Activated CD4-positive, CD25-positive, alpha-beta regulatory T cell treated with anti-CD3 and anti-CD28 coated beads, Interleukin-2, amount 50 U/mL, for 72 hours (primary cell): Measurements from ENCODE around the gene UBE4B.
"Not testable (repeated sequence)": the region's sequence is repeated elsewhere in the genome, so short reads cannot be mapped to it uniquely, and the experiment has no call there.

Experiments
- DNase-seq: peaks from one replicate; pipeline ENCODE4 v3.0.0; 2021

UBE4B gene

GRCh38 chr1:10213186-10213705 is 180.5 kb downstream of the UBE4B start:
- no peak for DNase-seq

DNA sequence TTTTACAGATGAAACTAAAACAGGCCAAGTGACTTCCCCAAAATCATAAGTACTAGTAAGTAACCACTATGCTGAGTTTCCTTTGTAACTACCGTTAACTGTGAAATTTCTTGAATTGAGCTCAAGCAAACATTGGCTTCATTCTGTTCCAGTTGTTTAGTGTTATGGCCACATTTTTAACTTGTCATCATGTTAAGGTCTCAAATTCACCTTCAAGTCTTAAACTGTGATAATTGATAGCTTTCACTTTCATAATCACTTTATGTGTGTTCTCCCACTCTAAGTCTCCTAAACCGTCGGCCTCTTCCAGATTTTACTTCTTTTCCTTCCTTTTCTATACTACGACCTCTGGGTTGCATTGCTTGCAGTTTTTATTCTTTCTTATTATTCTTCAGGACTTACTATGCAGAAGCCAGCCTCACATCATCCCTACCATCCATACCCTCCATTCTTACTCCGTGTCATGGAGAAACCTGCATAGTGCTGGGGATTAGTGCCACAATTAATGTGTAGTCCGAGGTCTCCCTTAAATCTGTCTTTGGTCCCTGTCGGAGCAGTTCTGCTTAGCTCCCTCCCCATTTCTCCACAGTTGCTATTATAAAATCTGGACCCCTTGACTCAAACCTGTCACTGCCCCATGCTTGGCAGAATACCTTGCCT is 183.5 kb downstream of the UBE4B start:
- no peak for DNase-seq

DNA sequence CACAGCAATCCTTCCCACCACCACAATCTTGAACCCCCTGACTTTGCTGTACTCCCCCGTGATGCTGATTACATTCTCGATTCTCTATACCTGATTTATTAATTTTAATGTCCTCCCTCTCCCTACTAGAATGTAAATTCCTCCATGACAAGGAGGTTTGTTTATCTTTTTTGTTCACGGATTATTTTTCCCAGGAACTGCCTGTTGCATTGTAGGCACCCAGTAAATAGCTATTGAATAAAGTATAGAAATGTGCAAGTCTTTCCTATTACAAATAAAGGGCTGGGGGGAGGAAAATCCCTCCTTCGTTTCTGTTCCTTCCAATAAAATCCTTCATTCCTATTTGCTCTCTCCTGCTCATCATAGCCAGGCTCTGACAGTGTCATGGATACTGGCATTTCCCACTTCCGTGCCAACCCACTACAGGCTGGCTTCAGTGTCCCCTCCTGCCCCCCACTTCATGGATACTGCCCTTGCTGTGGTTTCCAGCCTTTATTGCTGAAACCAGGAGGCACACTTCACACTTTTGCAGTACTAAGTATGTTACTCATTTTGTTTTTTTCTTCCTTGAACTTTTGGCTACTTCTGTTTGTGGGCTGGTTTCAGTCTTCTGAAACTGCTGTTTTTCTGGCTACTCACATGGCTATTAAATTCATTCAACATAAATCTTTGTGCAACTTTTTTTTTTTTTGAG is 185.1 kb downstream of the UBE4B start:
- DNase-seq, result no peak

DNA sequence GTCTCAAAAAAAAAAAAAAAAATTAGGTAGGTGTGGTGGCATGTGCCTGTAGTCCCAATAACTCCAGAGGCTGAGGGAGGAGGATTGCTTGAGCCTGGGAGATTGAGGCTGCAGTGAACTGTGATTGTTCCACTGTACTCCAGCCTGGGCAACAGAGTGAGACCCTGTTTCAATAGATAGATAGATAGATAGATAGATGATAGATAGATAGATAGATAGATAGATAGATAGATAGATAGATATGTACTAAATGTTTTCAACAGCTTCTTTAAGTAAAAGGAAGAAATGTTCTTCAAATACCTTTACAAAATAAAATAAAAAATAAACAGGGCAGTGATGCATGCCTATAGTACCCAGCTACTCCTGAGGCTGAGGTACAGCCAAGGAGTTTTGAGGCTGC is 187.4 kb downstream of the UBE4B start:
- no peak for DNase-seq

DNA sequence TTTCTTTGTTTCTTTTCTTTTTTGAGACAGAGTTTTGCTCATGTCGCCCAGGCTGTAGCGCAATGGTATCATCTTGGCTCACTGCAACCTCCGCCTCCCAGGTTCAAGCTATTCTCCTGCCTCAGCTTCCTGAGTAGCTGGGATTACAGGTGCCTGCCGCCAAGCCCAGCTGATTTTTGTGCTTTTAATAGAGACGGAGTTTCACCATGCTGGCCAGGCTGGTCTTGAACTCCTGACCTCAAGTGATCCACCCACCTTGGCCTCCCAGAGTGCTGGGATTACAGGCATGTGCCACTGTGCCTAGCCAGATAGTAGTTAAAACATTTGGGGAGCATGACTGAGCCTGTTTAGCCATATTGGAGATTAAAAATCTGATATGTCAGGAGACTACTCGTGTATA is 187.9 kb downstream of the UBE4B start:
- DNase-seq, result not testable (repeated sequence)

DNA sequence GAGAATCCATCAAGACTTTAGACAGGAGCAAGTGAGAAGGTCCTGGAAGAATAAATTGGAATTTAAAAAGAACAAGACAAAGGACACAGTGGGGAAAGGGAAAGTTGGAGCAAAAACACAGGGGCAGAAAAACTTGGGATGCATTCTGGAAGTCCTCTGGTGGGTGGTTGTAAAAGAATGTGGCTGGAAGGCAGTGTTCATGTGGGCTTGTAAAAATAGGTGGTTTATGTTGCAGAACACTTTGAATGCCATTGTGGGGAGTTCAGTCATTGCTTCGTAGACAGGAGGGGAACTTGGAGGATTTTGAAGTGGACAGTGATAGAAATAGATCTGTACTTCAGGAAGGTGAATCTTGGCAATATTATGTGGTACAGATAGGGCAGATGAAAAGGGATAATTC is 192.8 kb downstream of the UBE4B start:
- no peak for DNase-seq

DNA sequence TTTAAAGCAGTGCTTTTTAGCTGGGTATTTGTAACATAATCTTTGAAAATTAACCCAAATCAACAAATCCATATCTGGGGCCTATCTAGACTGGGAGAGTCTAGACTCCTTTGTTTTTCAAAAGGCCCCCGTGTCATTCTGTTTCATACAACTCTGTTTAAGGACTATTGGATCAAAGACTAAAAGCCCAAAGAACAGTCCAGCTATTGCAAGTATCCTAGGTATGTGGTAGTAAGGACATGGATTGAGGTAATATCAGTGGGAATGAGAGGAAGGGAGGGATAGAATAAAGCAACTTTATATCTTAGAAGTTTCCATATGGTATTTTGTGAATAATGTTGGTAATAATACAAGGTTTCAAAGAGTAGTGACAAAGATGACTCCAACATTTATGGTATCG is 195.8 kb downstream of the UBE4B start:
- no peak for DNase-seq

DNA sequence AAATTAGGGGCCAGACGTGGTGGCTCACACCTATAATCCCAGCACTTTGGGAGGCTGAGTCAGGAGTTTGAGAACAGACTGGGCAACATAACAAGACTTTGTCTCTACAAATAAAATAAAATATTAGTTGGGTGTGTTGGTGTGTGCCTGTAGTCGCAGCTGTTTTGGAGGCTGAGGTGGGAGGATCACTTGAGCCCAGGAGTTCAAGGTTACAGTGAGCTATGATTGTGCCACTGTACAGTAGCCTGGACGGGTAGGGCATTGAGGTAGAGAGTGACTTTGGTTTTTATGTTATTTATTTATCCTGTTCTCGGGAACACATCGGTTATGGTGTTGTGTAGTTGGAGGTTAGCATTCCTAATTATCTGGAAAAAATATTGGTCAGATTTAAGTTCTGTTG is 197.1 kb downstream of the UBE4B start:
- DNase-seq, result no peak
